Measurements from ENCODE around the gene LRRC17. TPM values are rescaled to one million over a fixed set of nuclear protein-coding genes. Genes with fewer than 3 reads are reported as not detected.

Gene LRRC17
- total RNA-seq, 4 donors from 2014 or later = 0.83 to 3.5 (median 2.6) TPM

DNA sequence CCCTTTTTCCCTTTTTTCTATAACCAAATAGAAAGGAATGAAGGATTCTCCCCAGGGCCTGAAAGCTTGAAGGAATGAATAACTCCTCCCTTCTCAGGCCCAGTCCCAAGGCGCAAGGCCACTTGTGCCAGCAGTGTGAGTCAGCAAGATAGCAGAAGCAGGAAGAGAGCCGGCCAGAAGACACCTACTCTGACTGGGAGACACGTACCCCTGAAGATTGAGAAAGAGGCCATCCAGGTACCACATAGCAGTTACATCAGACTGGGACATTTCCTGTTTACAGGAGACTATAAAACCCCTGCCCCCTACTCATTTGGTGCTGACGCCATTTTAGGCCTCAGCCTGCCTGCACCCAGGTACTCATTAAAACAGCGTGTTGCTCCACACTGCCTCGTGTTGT, 65.5 kb downstream of the LRRC17 start:
- DNase-seq (ENCODE audit: extremely low spot score) = no peak
- H3K4me1 ChIP-seq = peaks cover 0 to 5% (median 0%) of the 10 kb centered on the region in 4 donors
- no peak for TF ChIP-seq POLR2AphosphoS5 (IDR thresholded peaks at IDR 0.05)
- no peak for TF ChIP-seq POLR2A (IDR thresholded peaks at IDR 0.05; ENCODE audit: low read depth)
- TF ChIP-seq EP300 (IDR thresholded peaks at IDR 0.05) = no peak
- TF ChIP-seq CTCF (IDR thresholded peaks at IDR 0.05) = no peak
- intact Hi-C loops (cut with DNase I) = no loop called here
- H3K36me3 ChIP-seq = no peaks in the 10 kb centered on the region
- no peak overlapping the region for H3K4me3 ChIP-seq
- no peak overlapping the region for H3K27ac ChIP-seq (replicated peaks in 1 of 4)
- peaks cover 0 to 9% (median 2%) of the 10 kb centered on the region in 4 donors for H3K9me3 ChIP-seq
- WGBS = 51% methylated on average over 6 of the region's 6 CpGs
- no peaks in the 10 kb centered on the region for H3K27me3 ChIP-seq

DNA sequence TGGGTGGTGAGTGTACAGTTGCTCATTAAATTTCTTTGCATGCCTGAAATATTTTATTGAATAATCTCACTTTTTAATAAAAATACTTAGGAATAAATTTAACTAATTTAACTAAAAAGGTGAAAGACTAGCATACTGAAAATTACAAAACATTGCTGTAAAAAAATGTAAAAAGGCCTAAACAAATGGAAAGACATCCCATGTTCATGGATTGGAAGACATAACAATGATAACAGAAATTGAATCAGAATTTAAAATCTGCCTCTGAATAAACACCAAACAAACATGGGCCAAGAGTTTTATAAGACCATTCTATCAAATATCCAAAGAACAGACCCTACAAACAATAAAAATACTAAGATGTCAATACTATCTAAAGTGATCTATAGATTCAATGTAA, 66.9 kb downstream of the LRRC17 start:
- H3K4me1 ChIP-seq = peaks cover 0 to 5% (median 0%) of the 10 kb centered on the region in 4 donors
- TF ChIP-seq POLR2AphosphoS5 (IDR thresholded peaks at IDR 0.05) (no peak), EP300 (IDR thresholded peaks at IDR 0.05) (no peak), CTCF (IDR thresholded peaks at IDR 0.05) (no peak), POLR2A (IDR thresholded peaks at IDR 0.05; ENCODE audit: low read depth) (no peak)
- no peak overlapping the region for H3K4me3 ChIP-seq
- no peaks in the 10 kb centered on the region for H3K27me3 ChIP-seq
- H3K27ac ChIP-seq (replicated peaks in 1 of 4) = no peak overlapping the region
- intact Hi-C loops (cut with DNase I) = no loop called here
- no peak for DNase-seq (ENCODE audit: extremely low spot score)
- peaks cover 0 to 9% (median 2%) of the 10 kb centered on the region in 4 donors for H3K9me3 ChIP-seq
- H3K36me3 ChIP-seq = no peaks in the 10 kb centered on the region

DNA sequence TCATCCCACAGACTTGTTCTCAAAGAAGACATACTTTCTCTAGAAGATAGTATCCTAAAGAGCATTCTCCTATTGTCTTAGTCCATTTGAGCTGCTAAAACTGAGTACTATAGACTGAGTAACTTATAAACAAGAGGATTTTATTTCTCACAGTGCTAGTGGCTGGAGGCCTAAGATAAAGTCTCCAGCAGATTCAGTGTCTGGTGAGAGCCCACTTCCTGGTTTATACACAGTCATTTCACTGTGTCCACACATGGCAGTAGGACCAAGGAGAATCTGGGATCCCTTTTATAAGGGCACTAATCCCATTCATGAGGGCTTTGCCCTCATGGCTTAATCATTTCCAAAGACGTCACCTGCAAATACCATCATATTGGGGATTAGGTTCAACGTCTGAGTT, 68.7 kb downstream of the LRRC17 start:
- Histone ChIP-seq H3K4me3 (no peak overlapping the region), H3K27ac (replicated peaks in 1 of 4) (no peak overlapping the region), H3K9me3 (peaks cover 0 to 9% (median 2%) of the 10 kb centered on the region in 4 donors), H3K27me3 (no peaks in the 10 kb centered on the region), H3K36me3 (no peaks in the 10 kb centered on the region), H3K4me1 (peaks cover 0 to 5% (median 0%) of the 10 kb centered on the region in 4 donors)
- no peak for TF ChIP-seq POLR2A (IDR thresholded peaks at IDR 0.05; ENCODE audit: low read depth)
- no peak for TF ChIP-seq CTCF (IDR thresholded peaks at IDR 0.05)
- no peak for TF ChIP-seq POLR2AphosphoS5 (IDR thresholded peaks at IDR 0.05)
- no peak for TF ChIP-seq EP300 (IDR thresholded peaks at IDR 0.05)
- intact Hi-C loops (cut with DNase I) = no loop called here
- 96% methylated on average over 2 of the region's 2 CpGs for WGBS
- DNase-seq (ENCODE audit: extremely low spot score) = no peak

DNA sequence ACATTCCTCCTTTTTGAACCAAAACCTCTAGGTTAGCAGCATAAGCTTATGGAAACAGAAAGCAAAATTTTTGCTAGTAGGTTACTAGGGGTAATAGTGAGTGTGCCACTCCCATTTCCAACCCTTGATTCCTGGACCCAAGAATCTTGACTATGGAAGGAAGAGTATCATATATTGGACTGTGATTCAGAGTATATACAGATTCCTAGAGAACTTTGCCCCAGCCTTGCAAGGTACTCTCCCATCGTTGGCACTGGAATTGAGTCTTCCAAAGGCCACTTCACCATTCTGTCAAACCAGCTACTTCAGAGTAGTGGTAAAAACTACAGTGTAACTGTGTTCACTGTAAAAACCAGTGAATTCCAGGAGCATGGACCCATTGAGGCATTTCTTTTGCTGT, 69.4 kb downstream of the LRRC17 start:
- DNase-seq (ENCODE audit: extremely low spot score) = no peak
- Histone ChIP-seq H3K27me3 (no peaks in the 10 kb centered on the region), H3K27ac (replicated peaks in 1 of 4) (no peak overlapping the region), H3K4me1 (peaks cover 0 to 5% (median 0%) of the 10 kb centered on the region in 4 donors), H3K9me3 (peaks cover 0 to 9% (median 2%) of the 10 kb centered on the region in 4 donors), H3K4me3 (no peak overlapping the region), H3K36me3 (no peaks in the 10 kb centered on the region)
- no peak for TF ChIP-seq EP300 (IDR thresholded peaks at IDR 0.05)
- TF ChIP-seq CTCF (IDR thresholded peaks at IDR 0.05) = no peak
- no peak for TF ChIP-seq POLR2AphosphoS5 (IDR thresholded peaks at IDR 0.05)
- TF ChIP-seq POLR2A (IDR thresholded peaks at IDR 0.05; ENCODE audit: low read depth) = no peak
- 100% methylated on average over 1 of the region's 1 CpG for WGBS
- intact Hi-C loops (cut with DNase I) = no loop called here

DNA sequence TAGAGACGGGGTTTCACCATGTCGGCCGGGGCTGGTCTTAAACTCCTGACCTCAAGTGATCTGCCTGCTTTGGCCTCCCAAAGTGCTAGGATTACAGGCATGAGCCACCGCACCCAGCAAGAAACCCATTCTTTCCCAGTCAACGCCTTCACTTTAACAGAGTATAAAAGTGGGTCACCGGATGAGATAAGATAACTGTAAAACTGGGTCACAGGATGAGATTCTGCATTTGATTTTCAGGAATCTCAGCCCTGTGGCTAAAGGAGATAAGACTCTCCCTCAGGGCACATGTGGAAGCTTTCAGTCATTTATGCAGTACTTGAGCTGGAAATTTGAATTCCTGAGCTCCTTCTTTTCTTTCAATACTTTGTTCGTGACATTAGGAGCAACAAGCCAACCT, 70.8 kb downstream of the LRRC17 start:
- H3K9me3 ChIP-seq = peaks cover 0 to 9% (median 2%) of the 10 kb centered on the region in 4 donors
- H3K4me3 ChIP-seq = no peak overlapping the region
- no peaks in the 10 kb centered on the region for H3K36me3 ChIP-seq
- no peak overlapping the region for H3K27ac ChIP-seq (replicated peaks in 1 of 4)
- 80% methylated on average over 7 of the region's 7 CpGs for WGBS
- TF ChIP-seq CTCF (IDR thresholded peaks at IDR 0.05) (no peak), EP300 (IDR thresholded peaks at IDR 0.05) (no peak), POLR2AphosphoS5 (IDR thresholded peaks at IDR 0.05) (no peak), POLR2A (IDR thresholded peaks at IDR 0.05; ENCODE audit: low read depth) (no peak)
- no peaks in the 10 kb centered on the region for H3K27me3 ChIP-seq
- no peaks in the 10 kb centered on the region for H3K4me1 ChIP-seq
- intact Hi-C loops (cut with DNase I) = no loop called here
- DNase-seq (ENCODE audit: extremely low spot score) = no peak

Data from esophagus muscularis mucosa (tissue), 4 donors.